Endothelial cell (in vitro differentiated cells): ENCODE data around the gene NPPB. TPM values are rescaled to one million over a fixed set of nuclear protein-coding genes. Genes with fewer than 3 reads are reported as not detected.

Source experiments
- DNase-seq: peaks from one replicate; pipeline ENCODE4 v3.0.0; 2021; ENCODE audit warnings: low spot score
- H3K27ac Mint-ChIP-seq: one replicate; pipeline ENCODE4 v1.8.0; 2021; ENCODE audit warnings: mixed read lengths, inconsistent platforms; ENCODE audit not compliant: unreplicated experiment
- H3K27me3 Mint-ChIP-seq: one replicate; pipeline ENCODE4 v1.8.0; 2021; ENCODE audit warnings: mild to moderate bottlenecking, moderate library complexity, mixed read lengths, inconsistent platforms; ENCODE audit not compliant: unreplicated experiment
- H3K36me3 Mint-ChIP-seq: one replicate; pipeline ENCODE4 v1.8.0; 2021; ENCODE audit warnings: mild to moderate bottlenecking, low read depth, mixed read lengths, inconsistent platforms; ENCODE audit not compliant: unreplicated experiment
- H3K4me1 Mint-ChIP-seq: one replicate; pipeline ENCODE4 v1.8.0; 2021; ENCODE audit warnings: mild to moderate bottlenecking, mixed read lengths, inconsistent platforms; ENCODE audit not compliant: unreplicated experiment
- H3K4me3 Mint-ChIP-seq: one replicate; pipeline ENCODE4 v1.8.0; 2021; ENCODE audit warnings: mild to moderate bottlenecking, mixed read lengths, inconsistent platforms; ENCODE audit not compliant: unreplicated experiment
- H3K9me3 Mint-ChIP-seq: one replicate; pipeline ENCODE4 v1.8.0; 2021; ENCODE audit warnings: mixed read lengths, inconsistent platforms; ENCODE audit not compliant: unreplicated experiment
- CTCF ChIP-seq: fragments of 200-600 bp; sonication (generic); IDR thresholded peaks from one replicate; pipeline ENCODE4 v1.5.0; 2021; ENCODE audit warnings: antibody characterized with exemption; ENCODE audit not compliant: unreplicated experiment
- total RNA-seq: library from RNA; stranded (reverse); fragmentation: NEBNext Ultra II Directional; extraction: Animal tissue kit (Norgen Biotek cat#: 25700); gene quantifications from one replicate; pipeline ENCODE4 v1.2.1, GENCODE V29; 2021; ENCODE audit not compliant: unreplicated experiment

The NPPB gene
- total RNA-seq, 1 donor from 2014 or later, result not detected

DNA sequence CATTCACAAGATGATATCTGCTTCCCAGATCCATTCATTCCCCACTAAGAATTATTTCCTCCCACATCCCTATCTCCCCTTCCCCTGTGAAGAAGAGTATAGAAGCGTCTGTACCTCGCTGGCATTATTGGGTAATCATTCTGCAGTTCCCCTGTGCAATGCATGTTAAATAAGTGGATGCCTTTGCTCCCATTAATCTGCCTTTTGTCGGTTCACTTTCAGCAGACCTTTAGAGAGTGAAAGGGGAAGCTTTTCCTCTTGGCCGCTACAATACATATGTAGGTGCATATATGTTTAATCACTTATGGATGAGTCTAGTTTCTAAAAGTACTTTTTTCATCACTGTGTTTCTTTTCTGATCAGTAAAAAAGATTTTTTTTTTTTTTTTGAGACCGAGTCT, 45.7 kb downstream of the NPPB start:
- Mint-ChIP-seq H3K4me1 (peaks cover 6% of the 10 kb centered on the region), H3K27me3 (peaks cover 1% of the 10 kb centered on the region), H3K27ac (no peak overlapping the region), H3K9me3 (no peaks in the 10 kb centered on the region), H3K4me3 (no peak overlapping the region), H3K36me3 (peaks cover 30% of the 10 kb centered on the region)
- TF ChIP-seq CTCF, result no peak
- DNase-seq, result no peak

Other genes starting within 250 kb of the NPPB start
- gene FBXO2, start 204.5 kb downstream of the NPPB start, total RNA-seq, result 1.6 TPM
- gene FBXO44, start 204.1 kb downstream of the NPPB start, total RNA-seq, result 10.2 TPM
- 1.1 TPM for gene FBXO6, start 194.7 kb downstream of the NPPB start, total RNA-seq
- gene MAD2L2, start 177.8 kb downstream of the NPPB start, total RNA-seq, result 28.0 TPM
- gene DRAXIN, start 167.2 kb downstream of the NPPB start, total RNA-seq, result 0.46 TPM
- gene AGTRAP, start 122.8 kb downstream of the NPPB start, total RNA-seq, result 25.1 TPM
- gene C1orf167, start 96.8 kb downstream of the NPPB start, total RNA-seq, result 0.44 TPM
- 27.2 TPM for gene MTHFR, start 53.0 kb downstream of the NPPB start, total RNA-seq
- 42.9 TPM for gene CLCN6, start 52.8 kb downstream of the NPPB start, total RNA-seq
- gene NPPA, start 11.2 kb downstream of the NPPB start, total RNA-seq, result not detected
- gene KIAA2013, start 67.5 kb upstream of the NPPB start, total RNA-seq, result 38.0 TPM
- gene PLOD1, start 75.8 kb upstream of the NPPB start, total RNA-seq, result 173 TPM
- gene MFN2, start 121.5 kb upstream of the NPPB start, total RNA-seq, result 59.4 TPM
- gene MIIP, start 160.6 kb upstream of the NPPB start, total RNA-seq, result 49.9 TPM
- 1.9 TPM for gene TNFRSF8, start 204.4 kb upstream of the NPPB start, total RNA-seq